IPS-NIHi7 (cell line): ENCODE results near the gene PLEK.

ENCODE experiments used
- DNase-seq: peaks from one replicate; pipeline ENCODE4 v3.0.0; 2012; ENCODE audit warnings: mixed read lengths; ENCODE audit errors: extremely low spot score

PLEK gene

GRCh38 chr2:68414876-68415275, 49.8 kb downstream of the PLEK start:
- no peak for DNase-seq

GRCh38 chr2:68415521-68415920, 50.4 kb downstream of the PLEK start:
- DNase-seq, result no peak

GRCh38 chr2:68416081-68416675, 51.1 kb downstream of the PLEK start:
- no peak for DNase-seq

- DNase-seq, result no peak
Observed at GRCh38 chr2:68417926-68418325, 52.8 kb downstream of the PLEK start.

- no peak for DNase-seq
Observed at GRCh38 chr2:68418419-68418818, 53.3 kb downstream of the PLEK start.

- peak; percentile 40 for DNase-seq
Observed at GRCh38 chr2:68418855-68419254, 53.8 kb downstream of the PLEK start.

GRCh38 chr2:68420254-68420910, 55.3 kb downstream of the PLEK start:
- DNase-seq, result no peak

- no peak for DNase-seq
Observed at GRCh38 chr2:68423966-68424650, 59.0 kb downstream of the PLEK start.

GRCh38 chr2:68425503-68425902, 60.4 kb downstream of the PLEK start:
- no peak for DNase-seq

- no peak for DNase-seq
Observed at GRCh38 chr2:68426446-68426845, 61.4 kb downstream of the PLEK start.

- no peak for DNase-seq
Observed at GRCh38 chr2:68426848-68427579, 61.9 kb downstream of the PLEK start.

GRCh38 chr2:68428126-68428525, 63.0 kb downstream of the PLEK start:
- DNase-seq, result no peak

- no peak for DNase-seq
Observed at GRCh38 chr2:68428746-68429145, 63.7 kb downstream of the PLEK start.

- no peak for DNase-seq
Observed at GRCh38 chr2:68429311-68429826, 64.3 kb downstream of the PLEK start.

GRCh38 chr2:68431316-68431972, 66.4 kb downstream of the PLEK start:
- DNase-seq, result no peak

GRCh38 chr2:68432696-68433658, 67.9 kb downstream of the PLEK start:
- no peak for DNase-seq

- DNase-seq, result no peak
Observed at GRCh38 chr2:68434981-68435380, 69.9 kb downstream of the PLEK start.

- DNase-seq, result no peak
Observed at GRCh38 chr2:68435615-68436014, 70.5 kb downstream of the PLEK start.

GRCh38 chr2:68436270-68436669, 71.2 kb downstream of the PLEK start:
- no peak for DNase-seq

GRCh38 chr2:68438455-68439303, 73.6 kb downstream of the PLEK start:
- DNase-seq, result no peak
